ENCODE measurements around the gene SPAG17.
A peak's percentile ranks its signal among the peaks of the same experiment; 100 is the strongest.
"Not testable (repeated sequence)": the region's sequence is repeated elsewhere in the genome, so short reads cannot be mapped to it uniquely, and the experiment has no call there.

The SPAG17 gene

DNA sequence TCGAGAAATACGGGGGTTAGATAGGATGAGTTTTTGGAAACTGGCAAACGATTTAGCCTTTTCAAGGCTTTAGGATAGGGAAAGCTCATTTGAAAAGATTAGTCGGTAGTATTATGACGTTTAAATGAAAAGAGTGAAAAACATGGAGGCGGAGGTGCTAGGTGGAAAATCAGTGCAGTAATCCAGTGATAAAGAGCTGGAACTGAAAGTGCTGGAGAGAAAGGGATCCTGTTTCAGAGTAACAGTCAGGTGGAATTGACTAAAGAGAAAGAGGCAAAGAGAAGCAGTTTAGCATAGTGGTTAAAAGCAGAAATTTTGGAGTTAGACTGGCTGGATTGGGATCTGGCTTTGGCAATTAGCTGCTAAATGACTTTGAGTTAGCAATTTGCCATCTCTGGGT, 254.5 kb downstream of the SPAG17 start:
- CTCF ChIA-PET: interaction anchor here (0.5 to 0.7 kb wide), 3 partner anchors 12 to 181 kb away, joined by 3 to 5 read pairs (median 3); no protein-coding TSS in a partner anchor
- POLR2A ChIA-PET: interaction anchor here (2.0 kb wide), 1 partner anchor 9 kb away, joined by 8 read pairs; no protein-coding TSS in a partner anchor
- TF ChIP-seq CTBP1 (IDR thresholded peaks at IDR 0.05; ENCODE audit: borderline replicate concordance) (no peak), L3MBTL2 (conservative IDR thresholded peaks at IDR 0.05) (no peak), BHLHE40 (IDR thresholded peaks at IDR 0.05; ENCODE audit: borderline replicate concordance) (no peak), HDGF (IDR thresholded peaks at IDR 0.05; ENCODE audit: borderline replicate concordance) (no peak), ARNT (IDR thresholded peaks at IDR 0.05) (no peak), SUZ12 (IDR thresholded peaks at IDR 0.05) (no peak), NFRKB (IDR thresholded peaks at IDR 0.05) (no peak), TARDBP (IDR thresholded peaks at IDR 0.05) (no peak), ELF4 (IDR thresholded peaks at IDR 0.05) (no peak), LEF1 (IDR thresholded peaks at IDR 0.05; ENCODE audit: borderline replicate concordance) (no peak)
- TF ChIP-seq, protein P1, sequence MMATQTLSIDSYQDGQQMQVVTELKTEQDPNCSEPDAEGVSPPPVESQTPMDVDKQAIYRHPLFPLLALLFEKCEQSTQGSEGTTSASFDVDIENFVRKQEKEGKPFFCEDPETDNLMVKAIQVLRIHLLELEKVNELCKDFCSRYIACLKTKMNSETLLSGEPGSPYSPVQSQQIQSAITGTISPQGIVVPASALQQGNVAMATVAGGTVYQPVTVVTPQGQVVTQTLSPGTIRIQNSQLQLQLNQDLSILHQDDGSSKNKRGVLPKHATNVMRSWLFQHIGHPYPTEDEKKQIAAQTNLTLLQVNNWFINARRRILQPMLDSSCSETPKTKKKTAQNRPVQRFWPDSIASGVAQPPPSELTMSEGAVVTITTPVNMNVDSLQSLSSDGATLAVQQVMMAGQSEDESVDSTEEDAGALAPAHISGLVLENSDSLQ (IDR thresholded peaks at IDR 0.05): no peak
- DNase-seq (ENCODE audit: extremely low spot score): peak; percentile 10

DNA sequence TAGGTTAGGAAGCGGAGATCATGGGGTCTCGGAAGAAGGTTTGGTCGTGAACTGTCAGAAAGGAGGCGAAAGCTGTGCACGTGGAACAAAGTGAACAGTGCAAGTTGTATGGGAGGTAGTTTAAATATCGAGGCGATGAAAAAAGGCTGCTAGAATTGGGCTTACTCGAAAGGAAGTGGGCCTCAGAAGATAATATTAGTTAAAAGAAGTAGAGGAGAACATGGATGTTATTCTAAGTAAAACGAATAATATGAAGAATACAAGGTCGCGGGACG, 254.9 kb downstream of the SPAG17 start:
- DNase-seq (ENCODE audit: extremely low spot score): no peak
- ChIA-PET POLR2A (interaction anchor here (1.3 to 2.0 kb wide), 2 partner anchors 10 to 31 kb away, joined by 4 to 8 read pairs; no protein-coding TSS in a partner anchor), CTCF (interaction anchor here (0.7 kb wide), 1 partner anchor 13 kb away, joined by 3 read pairs; no protein-coding TSS in a partner anchor)
- TF ChIP-seq L3MBTL2 (conservative IDR thresholded peaks at IDR 0.05) (0 out of 2 replicates have a peak, but pooled peaks have one; percentile 24), ZNF384 (IDR thresholded peaks at IDR 0.05) (no peak)

DNA sequence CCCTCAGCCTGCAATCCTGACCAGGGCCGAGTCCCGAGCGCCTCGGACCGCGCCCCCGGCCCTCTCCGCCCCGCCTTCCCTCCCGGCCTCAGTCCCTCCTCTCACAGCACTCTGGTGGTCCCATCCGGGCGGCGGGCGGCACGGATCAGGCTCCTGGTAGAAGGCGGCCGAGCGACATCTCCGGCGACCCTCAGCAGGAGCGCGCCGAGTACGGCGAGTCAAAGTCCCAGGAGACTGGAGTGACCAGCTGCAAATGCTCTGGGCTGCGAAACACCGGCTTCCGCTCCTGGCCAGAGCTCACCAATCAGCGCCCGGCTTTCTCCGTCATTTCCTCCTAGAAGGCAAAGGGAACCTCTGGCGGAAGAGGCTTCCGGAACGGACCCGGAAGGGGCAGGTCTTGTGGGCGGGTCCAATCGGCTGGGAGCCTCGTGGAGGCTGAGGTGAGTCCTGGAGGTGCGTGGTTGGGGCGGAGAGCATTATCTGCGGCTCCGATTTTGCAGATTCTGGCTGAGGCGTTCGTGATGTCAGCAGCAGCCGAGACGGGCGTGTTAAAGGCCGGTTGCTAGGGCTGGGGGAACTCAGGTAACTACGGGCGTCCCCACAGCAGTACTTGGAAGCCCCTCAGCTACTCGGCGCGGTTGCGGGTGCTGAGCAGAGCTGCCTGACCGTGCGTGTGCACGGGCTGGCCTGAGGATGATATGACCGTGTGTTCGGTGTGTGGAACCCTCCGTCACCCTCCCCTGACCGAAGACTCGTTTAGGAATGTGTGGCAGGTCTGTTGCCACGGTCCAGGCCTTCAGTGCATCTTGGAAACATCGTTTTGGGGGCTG, 255.5 kb downstream of the SPAG17 start, which contains the start of the genes GDAP2 and WDR3:
Gene GDAP2, minus strand, starts transcription at position 279 of the 830 bp plus-strand sequence. CDS start 9,264 bp downstream, outside the sequence.
Gene WDR3, plus strand, starts transcription at position 397 of the 830 bp plus-strand sequence. CDS start 3,581 bp downstream, outside the sequence.
- DNase-seq (ENCODE audit: extremely low spot score): peak; percentile 96
- TF ChIP-seq SUZ12 (IDR thresholded peaks at IDR 0.05) (no peak), ELF4 (IDR thresholded peaks at IDR 0.05) (peak; percentile 88), L3MBTL2 (conservative IDR thresholded peaks at IDR 0.05) (peak; percentile 39; the same call in 1 of the 2 replicates)
- ChIA-PET CTCF (interaction anchor here (0.7 kb wide), 1 partner anchor 13 kb away, joined by 3 read pairs; no protein-coding TSS in a partner anchor), POLR2A (interaction anchor here (0.7 to 2.0 kb wide), 10 partner anchors 10 to 323 kb away, joined by 3 to 8 read pairs (median 4); no protein-coding TSS in a partner anchor)

- ChIA-PET POLR2A (interaction anchor here (0.7 to 2.0 kb wide), 10 partner anchors 9 to 323 kb away, joined by 3 to 8 read pairs (median 4); no protein-coding TSS in a partner anchor), CTCF (no interaction called here)
- TF ChIP-seq, protein P1 (IDR thresholded peaks at IDR 0.05): peak; percentile 82
- no peak for TF ChIP-seq ELF4 (IDR thresholded peaks at IDR 0.05)
- peak; percentile 74 for DNase-seq (ENCODE audit: extremely low spot score)
These were observed 256.1 kb downstream of the SPAG17 start for GRCh38 chr1:117928881-117929342.

- ChIA-PET POLR2A (no interaction called here), CTCF (no interaction called here)
- DNase-seq (ENCODE audit: extremely low spot score): no peak
- TF ChIP-seq ZNF384 (IDR thresholded peaks at IDR 0.05) (no peak), SUZ12 (IDR thresholded peaks at IDR 0.05) (no peak)
These were observed 259.0 kb downstream of the SPAG17 start for GRCh38 chr1:117925981-117926380.

GRCh38 chr1:117922717-117923116, 262.3 kb downstream of the SPAG17 start:
- DNase-seq (ENCODE audit: extremely low spot score); CTCF ChIA-PET; POLR2A ChIA-PET: not testable (repeated sequence)

- ChIA-PET POLR2A (no interaction called here), CTCF (no interaction called here)
- no peak for DNase-seq (ENCODE audit: extremely low spot score)
- no peak for TF ChIP-seq SUZ12 (IDR thresholded peaks at IDR 0.05)
- TF ChIP-seq ELF4 (IDR thresholded peaks at IDR 0.05): no peak
- TF ChIP-seq CTBP1 (IDR thresholded peaks at IDR 0.05; ENCODE audit: borderline replicate concordance): no peak
- TF ChIP-seq HDGF (IDR thresholded peaks at IDR 0.05; ENCODE audit: borderline replicate concordance): no peak
- TF ChIP-seq L3MBTL2 (conservative IDR thresholded peaks at IDR 0.05): no peak
- TF ChIP-seq BHLHE40 (IDR thresholded peaks at IDR 0.05; ENCODE audit: borderline replicate concordance): no peak
- TF ChIP-seq FOXK2 (IDR thresholded peaks at IDR 0.05): no peak
- TF ChIP-seq ZNF384 (IDR thresholded peaks at IDR 0.05): no peak
- TF ChIP-seq ARNT (IDR thresholded peaks at IDR 0.05): no peak
- no peak for TF ChIP-seq LEF1 (IDR thresholded peaks at IDR 0.05; ENCODE audit: borderline replicate concordance)
- TF ChIP-seq NFRKB (IDR thresholded peaks at IDR 0.05): no peak
- no peak for TF ChIP-seq FOXM1 (IDR thresholded peaks at IDR 0.05; ENCODE audit: borderline replicate concordance)
- TF ChIP-seq, protein P1 (IDR thresholded peaks at IDR 0.05): no peak
- TF ChIP-seq FOXA1 (IDR thresholded peaks at IDR 0.05): no peak
- no peak for TF ChIP-seq SP1 (IDR thresholded peaks at IDR 0.05)
- no peak for TF ChIP-seq TARDBP (IDR thresholded peaks at IDR 0.05)
These were observed 263.0 kb downstream of the SPAG17 start for GRCh38 chr1:117921991-117922390.
